HG03439 (cell line): ENCODE measurements around the gene BLTP3B.
A peak's percentile ranks its signal among the peaks of the same experiment; 100 is the strongest.
"Not testable (repeated sequence)": the region's sequence is repeated elsewhere in the genome, so short reads cannot be mapped to it uniquely, and the experiment has no call there.

ENCODE experiments used
- ATAC-seq: cut with Tn5 transposase; IDR thresholded peaks from one replicate; pipeline ENCODE4 v1.9.1; 2021; ENCODE audit warnings: mild to moderate bottlenecking, moderate library complexity; ENCODE audit not compliant: unreplicated experiment

The BLTP3B gene

DNA sequence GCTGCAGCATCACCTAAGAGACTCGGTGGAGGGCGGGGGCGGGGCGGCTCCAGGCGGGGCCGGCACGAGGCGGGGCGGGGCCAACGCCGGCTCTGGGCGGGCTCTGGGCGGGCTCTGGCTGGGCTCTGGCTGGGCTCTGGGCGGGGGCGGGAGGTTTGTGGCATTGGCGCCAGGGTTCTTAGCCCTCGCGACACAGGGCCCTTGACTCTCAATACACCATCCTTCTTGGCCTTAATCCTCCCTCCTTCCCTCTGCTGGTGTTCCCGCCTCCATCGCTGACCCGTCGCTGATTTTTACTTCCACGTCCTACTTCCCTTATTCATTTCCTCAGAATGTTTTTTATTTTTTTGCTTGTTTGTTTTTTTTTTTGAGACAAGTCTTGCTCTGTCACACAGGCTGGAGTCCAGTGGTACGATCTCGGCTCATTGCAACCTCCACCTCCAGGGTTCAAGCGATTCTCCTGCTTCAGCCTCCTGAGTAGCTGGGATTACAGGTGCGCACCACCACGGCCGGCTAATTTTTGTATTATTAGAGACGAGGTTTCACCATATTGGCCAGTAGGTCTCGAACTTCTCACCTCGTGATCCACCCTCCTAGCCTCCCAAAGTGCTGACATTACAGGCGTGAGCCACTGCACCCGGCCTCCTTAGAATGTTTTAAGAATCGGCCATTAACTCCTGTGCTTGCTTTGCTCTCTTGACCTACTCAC lies at the start of gene BLTP3B:
Gene BLTP3B (minus strand): TSS at position 24 of the 709 bp plus-strand sequence. CDS start 239 bp downstream, outside the sequence.
- peak; percentile 68 for ATAC-seq

DNA sequence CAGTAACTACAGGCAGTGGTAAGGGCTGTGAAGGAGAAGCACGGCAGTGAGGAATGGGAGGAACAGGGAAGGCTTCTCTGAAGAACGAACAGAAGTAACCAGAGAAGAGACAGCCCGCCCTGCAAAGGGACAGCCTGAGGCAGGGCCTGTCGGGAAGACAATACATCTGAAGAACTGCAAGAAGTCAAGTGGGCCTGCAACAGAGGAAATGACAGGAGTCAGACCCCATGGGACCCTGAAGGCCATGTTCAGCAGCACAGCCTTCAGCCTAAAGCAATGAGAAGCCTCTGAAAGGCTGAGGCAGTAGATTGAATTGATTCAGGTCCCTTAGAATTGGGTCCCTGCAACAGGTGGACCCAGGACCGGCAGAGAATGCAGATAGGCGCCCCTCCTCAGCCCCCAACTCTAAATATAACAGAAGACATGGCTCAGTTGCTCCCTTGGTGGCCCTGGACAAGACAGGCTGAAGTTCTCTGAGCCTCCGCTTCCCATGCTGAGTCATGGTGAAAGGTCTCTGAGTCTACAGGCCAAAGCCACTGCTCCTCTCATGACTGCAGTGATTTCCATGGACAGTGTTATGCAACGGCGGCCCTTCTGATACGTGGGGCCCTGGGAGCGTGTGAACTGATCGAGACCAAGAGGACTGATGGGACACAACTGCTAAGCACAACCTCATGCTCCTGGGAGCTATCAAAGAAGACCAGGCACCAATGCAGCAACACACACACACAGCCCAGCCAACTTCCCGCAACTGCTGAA lies 47.1 kb upstream of the BLTP3B start:
- ATAC-seq = no peak

GRCh38 chr12:100188888-100189635 lies 46.4 kb upstream of the BLTP3B start:
- not testable (repeated sequence) for ATAC-seq

- ATAC-seq = no peak
Observed at GRCh38 chr12:100187857-100188519, 45.3 kb upstream of the BLTP3B start.

- ATAC-seq = no peak
Observed at GRCh38 chr12:100187068-100187467, 44.4 kb upstream of the BLTP3B start.

GRCh38 chr12:100186071-100186470 lies 43.4 kb upstream of the BLTP3B start:
- ATAC-seq = no peak

- peak; percentile 83 for ATAC-seq
Observed at GRCh38 chr12:100185361-100185894, 42.8 kb upstream of the BLTP3B start.

DNA sequence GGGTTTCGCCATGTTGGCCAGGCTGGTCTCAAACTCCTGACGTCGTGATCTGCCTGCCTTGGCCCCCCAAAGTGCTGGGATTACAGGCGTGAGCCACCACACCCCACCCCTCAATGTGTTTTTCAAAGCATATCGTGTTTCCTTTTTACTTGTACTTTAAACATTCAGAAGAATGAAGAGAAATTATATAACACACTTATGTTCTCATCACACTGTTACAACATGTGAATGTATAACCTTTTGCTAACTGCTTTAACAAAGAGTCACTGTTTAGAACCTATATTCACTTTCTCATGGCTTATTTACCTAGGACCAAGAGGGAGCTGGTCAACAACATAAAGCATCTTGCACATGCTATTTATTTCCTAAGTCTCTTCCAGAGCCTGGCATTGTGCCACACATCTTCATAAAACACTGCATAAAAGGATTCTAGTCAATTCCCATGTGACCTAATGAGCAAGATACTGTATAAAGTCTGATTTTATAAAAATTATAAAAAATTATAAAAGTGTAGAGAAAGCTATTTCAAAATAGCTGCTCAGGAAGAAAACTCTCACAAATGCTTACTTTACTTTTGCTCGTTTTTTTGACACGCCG lies 42.0 kb upstream of the BLTP3B start:
- no peak for ATAC-seq

DNA sequence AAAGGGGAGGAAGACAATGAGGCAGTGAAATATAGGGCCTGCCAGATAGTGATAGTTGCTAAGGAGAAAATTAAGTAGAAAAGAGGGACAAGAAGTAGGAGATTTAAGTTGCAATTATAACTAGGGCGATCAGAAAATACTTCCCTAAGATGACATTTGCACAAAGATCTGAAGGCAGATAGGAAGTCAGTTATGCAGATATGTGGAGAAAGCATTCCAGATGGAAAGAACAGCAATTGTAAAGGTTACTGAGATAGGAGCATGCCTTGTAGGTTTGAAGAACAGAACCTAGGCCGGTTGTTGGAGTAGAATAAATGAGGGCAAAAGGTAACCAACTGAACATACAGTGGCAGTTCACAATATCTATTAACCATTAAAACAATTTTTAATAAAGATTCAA lies 36.6 kb upstream of the BLTP3B start:
- ATAC-seq = no peak

GRCh38 chr12:100176493-100176892 lies 33.8 kb upstream of the BLTP3B start:
- ATAC-seq = not testable (repeated sequence)

DNA sequence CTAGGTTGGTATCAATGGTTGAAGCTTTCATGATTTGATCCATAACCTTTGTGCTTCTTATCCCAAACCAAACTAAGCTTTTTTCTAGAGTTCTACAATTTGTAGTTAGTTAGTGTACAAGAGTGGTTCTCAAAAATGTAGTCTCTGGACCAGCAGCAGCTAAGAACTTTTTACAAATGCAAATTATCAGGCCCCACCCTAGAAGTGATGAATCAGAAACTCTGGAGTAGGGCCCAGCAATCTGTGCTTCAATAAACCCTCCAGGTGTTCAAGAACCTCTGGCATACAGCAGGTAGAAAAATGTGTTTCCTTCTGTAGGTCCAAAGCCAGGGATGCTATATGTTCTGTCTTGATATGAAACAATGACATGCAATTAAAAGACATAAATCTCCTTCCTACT lies 31.8 kb upstream of the BLTP3B start:
- no peak for ATAC-seq

GRCh38 chr12:100173111-100173510 lies 30.4 kb upstream of the BLTP3B start:
- ATAC-seq = no peak

DNA sequence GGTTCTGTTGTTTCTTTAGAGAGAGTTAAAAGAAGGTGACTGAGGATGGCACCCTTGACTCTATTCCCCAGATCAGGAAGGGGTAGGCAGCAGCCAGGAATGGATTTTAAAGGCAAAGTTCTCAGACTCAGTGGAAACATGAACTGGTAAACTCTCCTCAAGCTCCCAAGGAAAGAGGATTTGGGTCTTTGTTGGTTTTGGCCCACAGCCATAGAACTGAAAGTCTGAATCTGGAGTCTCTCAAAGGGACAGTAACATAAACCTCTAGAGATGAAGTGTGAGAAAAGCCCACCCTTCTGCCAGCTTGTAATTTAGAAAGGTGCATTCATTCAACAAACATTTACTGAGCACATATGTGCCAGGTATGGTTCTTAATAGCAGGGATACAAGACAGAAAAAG lies 28.6 kb upstream of the BLTP3B start:
- ATAC-seq = no peak

GRCh38 chr12:100170313-100170858 lies 27.7 kb upstream of the BLTP3B start:
- ATAC-seq = no peak

GRCh38 chr12:100169345-100169744 lies 26.7 kb upstream of the BLTP3B start:
- ATAC-seq = no peak

GRCh38 chr12:100168562-100168961 lies 25.9 kb upstream of the BLTP3B start:
- no peak for ATAC-seq

GRCh38 chr12:100166232-100166631 lies 23.6 kb upstream of the BLTP3B start:
- no peak for ATAC-seq

GRCh38 chr12:100165356-100165755 lies 22.7 kb upstream of the BLTP3B start:
- ATAC-seq = no peak

DNA sequence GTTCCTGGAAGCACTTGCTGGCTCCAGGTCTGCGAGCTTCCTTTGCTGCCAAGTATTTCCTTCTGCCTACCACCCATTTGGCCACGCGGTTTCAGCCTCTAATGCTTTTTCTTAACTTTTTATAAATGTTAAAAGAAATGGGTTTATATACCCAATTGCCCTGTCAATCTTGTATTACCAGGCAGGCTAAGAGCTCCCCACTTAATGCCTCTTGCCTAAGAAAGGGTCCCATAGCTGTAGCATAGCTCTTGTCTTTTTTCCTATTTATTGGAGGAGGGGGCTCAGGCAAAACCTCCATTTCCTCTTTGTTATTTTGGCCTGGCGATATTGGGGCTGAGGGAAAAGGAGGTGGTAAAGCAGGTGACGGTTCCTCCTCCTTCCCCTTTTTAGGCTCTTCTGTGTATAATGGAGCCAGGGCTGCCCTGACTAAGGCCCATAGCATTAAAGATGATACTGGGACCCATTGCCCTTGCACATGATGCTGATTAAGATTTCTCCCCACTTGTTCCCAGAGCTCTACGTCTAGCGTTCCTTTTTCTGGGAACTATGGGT lies 21.6 kb upstream of the BLTP3B start:
- ATAC-seq = peak; percentile 8
